Liver (tissue), 3 donors: ENCODE data around the gene ARAP2.

Source experiments
- CTCF ChIP-seq: fragments of 150-350 bp; IDR thresholded peaks from 2 replicates; pipeline ENCODE4 v1.5.1; 2017; ENCODE audit warnings: improper control_type of control experiment, low read depth, low read length; ENCODE audit not compliant: missing input control
- FOXA1 ChIP-seq: IDR thresholded peaks from 2 replicates; pipeline ENCODE4 v1.6.1; 2016; ENCODE audit warnings: antibody characterized with exemption
- HNF4A ChIP-seq, 2 donors: conservative IDR thresholded peaks; 2 replicates each; pipeline ENCODE4 v1.6.1; 2016; ENCODE audit warnings: antibody characterized with exemption in 2 of 2, mild to moderate bottlenecking in 2 of 2
- JUND ChIP-seq, 2 donors: IDR thresholded peaks; 2 replicates each; pipeline ENCODE4 v1.6.1; 2016; ENCODE audit warnings: antibody characterized with exemption in 2 of 2
- MAX ChIP-seq: IDR thresholded peaks from 2 replicates; pipeline ENCODE4 v1.6.1; 2016; ENCODE audit warnings: antibody characterized with exemption
- SP1 ChIP-seq: IDR thresholded peaks from 2 replicates; pipeline ENCODE4 v1.6.1; 2018; ENCODE audit warnings: antibody characterized with exemption, mild to moderate bottlenecking
- TAF1 ChIP-seq: conservative IDR thresholded peaks from 2 replicates; pipeline ENCODE4 v1.6.1; 2016; ENCODE audit warnings: antibody characterized with exemption, mild to moderate bottlenecking
- TF ChIP-seq, protein P1 (sequence below): IDR thresholded peaks from 2 replicates; pipeline ENCODE4 v1.6.1; 2016; ENCODE audit warnings: antibody characterized with exemption
- TF ChIP-seq, protein P2 (sequence below): IDR thresholded peaks from 2 replicates; pipeline ENCODE4 v1.6.1; 2016; ENCODE audit warnings: antibody characterized with exemption, mild to moderate bottlenecking
- donor health status: healthy.
- donor health status: healthy.

DNA sequence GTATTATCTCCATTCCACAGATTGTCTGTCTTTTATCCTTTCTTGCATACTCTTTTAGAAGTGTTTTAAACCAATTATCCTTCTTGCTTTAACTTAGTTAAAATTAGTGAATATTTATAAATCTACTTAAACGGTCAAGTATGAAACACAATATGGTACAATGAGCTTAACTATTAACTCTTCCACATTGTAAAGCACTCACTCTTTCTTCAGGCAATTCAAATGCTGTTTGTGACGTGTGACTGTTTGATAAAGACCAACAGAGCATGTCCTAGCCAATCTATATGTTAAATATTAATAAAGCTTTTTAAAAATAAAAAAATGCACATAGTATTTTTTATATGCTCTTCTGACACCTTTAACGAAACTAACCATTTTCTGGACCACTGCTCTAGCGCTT, 192.7 kb downstream of the ARAP2 start:
- TF ChIP-seq, protein P1, sequence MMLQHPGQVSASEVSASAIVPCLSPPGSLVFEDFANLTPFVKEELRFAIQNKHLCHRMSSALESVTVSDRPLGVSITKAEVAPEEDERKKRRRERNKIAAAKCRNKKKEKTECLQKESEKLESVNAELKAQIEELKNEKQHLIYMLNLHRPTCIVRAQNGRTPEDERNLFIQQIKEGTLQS, result no peak
- TF ChIP-seq TAF1 (no peak), CTCF (no peak), FOXA1 (no peak), JUND (IDR thresholded peaks at IDR 0.05) (no peak), MAX (no peak), HNF4A (conservative IDR thresholded peaks at IDR 0.05) (no peak), SP1 (no peak)
- TF ChIP-seq, protein P2, sequence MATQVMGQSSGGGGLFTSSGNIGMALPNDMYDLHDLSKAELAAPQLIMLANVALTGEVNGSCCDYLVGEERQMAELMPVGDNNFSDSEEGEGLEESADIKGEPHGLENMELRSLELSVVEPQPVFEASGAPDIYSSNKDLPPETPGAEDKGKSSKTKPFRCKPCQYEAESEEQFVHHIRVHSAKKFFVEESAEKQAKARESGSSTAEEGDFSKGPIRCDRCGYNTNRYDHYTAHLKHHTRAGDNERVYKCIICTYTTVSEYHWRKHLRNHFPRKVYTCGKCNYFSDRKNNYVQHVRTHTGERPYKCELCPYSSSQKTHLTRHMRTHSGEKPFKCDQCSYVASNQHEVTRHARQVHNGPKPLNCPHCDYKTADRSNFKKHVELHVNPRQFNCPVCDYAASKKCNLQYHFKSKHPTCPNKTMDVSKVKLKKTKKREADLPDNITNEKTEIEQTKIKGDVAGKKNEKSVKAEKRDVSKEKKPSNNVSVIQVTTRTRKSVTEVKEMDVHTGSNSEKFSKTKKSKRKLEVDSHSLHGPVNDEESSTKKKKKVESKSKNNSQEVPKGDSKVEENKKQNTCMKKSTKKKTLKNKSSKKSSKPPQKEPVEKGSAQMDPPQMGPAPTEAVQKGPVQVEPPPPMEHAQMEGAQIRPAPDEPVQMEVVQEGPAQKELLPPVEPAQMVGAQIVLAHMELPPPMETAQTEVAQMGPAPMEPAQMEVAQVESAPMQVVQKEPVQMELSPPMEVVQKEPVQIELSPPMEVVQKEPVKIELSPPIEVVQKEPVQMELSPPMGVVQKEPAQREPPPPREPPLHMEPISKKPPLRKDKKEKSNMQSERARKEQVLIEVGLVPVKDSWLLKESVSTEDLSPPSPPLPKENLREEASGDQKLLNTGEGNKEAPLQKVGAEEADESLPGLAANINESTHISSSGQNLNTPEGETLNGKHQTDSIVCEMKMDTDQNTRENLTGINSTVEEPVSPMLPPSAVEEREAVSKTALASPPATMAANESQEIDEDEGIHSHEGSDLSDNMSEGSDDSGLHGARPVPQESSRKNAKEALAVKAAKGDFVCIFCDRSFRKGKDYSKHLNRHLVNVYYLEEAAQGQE, result no peak
